ENCODE results near the gene ESPNL.
"Not testable (repeated sequence)": the region's sequence is repeated elsewhere in the genome, so short reads cannot be mapped to it uniquely, and the experiment has no call there.

Gene ESPNL

DNA sequence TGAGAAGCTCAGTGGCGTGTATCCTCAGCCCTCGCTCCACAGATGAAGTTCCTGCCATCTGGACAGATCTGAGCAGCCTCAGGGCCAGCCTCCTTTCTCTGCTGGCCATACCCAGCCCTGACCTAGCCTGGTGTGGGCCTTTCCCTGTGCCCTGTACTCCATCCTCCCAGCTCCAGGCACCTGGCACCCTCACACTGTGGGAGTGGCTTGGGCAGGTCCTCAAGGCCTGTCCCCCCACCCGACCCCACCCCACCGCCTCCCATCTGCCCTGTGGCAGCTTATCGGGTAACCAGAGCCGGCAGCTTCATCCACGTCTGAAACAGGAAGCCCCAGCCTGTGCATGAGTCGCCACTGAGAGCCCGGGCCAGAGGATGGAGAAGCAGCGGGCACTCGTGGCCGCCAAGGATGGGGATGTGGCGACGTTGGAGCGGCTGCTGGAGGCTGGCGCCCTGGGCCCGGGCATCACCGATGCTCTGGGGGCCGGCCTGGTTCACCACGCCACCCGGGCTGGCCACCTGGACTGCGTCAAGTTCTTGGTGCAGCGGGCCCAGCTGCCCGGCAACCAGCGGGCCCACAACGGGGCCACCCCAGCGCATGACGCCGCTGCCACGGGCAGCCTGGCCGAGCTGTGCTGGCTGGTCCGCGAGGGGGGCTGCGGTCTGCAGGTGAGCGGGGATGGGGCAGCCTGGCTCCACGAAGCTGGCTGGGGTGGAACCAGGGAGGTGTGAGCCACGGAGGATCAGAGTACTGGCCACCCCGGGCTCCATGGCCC is at the start of gene ESPNL:
TSS of gene ESPNL (plus strand) at position 292 of the 772 bp plus-strand sequence. CDS start at position 372, 80 bp downstream.
- DNase-seq, result no peak

GRCh38 chr2:238053191-238053776 is 46.9 kb upstream of the ESPNL start:
- DNase-seq, result no peak

DNA sequence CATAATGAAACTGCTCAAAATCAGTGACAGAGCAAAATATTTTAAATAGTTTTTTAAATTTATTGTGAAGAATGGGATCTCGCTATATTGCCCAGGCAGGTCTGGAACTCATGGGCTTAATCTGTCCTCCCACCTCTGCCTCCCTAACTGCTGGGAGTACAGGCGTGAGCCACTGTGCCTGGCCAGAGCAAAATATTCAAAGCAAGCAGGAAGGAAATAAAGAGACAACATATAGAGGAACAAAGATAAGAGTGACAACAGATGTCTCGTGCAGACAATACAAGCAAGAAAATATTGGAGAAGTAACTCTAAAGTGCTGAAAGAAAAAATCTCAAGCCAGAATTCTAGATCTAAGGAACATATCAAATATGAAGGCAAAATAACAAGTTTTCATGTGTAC is 44.3 kb upstream of the ESPNL start:
- DNase-seq, result no peak

GRCh38 chr2:238057696-238058575 is 42.2 kb upstream of the ESPNL start:
- DNase-seq, result not testable (repeated sequence)

GRCh38 chr2:238059505-238059904 is 40.6 kb upstream of the ESPNL start:
- no peak for DNase-seq

GRCh38 chr2:238060096-238060541 is 40.0 kb upstream of the ESPNL start:
- DNase-seq, result no peak

DNA sequence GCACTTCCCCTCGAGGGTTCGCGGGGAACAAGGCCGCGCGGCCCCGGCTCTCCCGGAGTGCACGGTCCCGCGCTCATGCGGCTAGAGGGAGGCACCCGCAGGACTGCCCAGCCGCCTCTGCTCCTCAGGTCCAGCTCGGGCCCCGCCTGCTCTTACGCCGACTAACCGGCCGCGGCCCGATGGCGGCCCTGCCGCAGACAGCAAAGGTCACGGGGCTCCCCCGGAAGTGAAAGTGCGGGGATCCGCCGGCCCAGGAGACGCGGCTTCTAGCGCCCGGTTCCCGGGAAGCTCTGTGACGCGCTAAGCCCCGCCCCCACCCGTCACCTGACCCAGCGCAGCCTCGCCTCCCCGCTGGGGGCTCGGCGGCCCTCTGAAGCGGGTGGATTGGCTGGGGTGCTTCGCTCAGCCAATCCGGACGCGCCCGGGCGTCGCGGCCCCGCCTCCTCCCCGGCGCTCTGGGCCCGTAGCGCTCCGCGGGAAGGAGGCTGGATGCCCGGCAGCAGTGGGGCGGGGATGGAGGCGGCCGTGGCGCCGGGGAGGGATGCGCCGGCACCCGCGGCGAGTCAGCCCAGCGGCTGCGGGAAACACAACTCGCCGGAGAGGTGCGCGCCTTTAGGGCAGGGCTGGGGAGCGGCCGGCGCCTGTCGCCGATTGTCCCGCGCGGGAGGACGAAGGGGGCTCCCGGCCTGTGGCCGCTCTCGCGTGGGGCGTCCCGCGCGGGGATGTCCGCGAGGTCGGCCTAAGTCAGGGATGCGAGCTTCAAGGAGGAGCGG is 39.4 kb upstream of the ESPNL start, which contains the start of gene SCLY:
TSS of gene SCLY (plus strand) at position 460 of the 773 bp plus-strand sequence. CDS start at position 514, 54 bp downstream.
- DNase-seq, result peak; percentile 92

DNA sequence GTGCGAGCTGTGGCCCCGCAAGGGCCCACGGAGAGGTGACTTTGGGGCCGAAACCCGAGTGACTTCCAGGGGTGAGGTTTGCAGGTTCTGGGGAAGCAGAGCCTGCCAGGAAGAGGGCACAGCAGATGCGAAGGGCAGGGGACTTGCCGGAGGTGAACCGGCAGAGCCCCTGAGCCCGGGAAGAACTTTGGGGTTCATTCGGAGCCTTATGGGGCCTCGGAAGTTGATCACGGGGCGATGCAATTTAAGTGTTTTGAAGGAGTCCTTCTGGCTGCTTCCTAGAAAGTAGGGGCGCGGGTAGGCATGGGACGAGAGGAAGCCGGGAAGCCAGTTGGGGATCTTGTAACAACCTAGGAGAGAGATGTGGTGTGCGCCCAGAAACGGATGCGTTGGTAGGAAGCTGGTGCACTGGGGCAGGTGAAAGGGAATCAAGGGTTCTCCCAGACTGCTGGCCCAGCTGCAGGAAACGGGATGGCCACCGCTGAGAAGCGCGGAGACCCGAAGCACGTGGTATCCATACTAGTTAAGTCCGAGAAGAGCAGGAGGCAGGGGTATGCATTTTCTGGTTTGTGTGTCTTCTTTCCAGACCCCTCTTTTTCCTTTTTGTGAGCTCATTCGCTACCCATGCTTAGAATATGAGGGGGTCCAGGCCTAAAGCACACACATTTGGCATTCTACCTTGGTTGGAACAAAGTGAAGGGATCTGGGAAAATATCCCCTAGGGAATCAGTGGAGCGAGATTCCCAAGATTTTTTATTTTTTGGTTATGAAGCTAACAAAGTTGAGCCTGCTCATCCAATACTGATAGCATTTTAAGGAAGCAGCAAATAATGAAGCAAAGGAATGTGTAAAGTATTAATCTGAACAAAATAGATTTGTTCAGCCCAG is 38.6 kb upstream of the ESPNL start:
- DNase-seq, result peak; percentile 21

DNA sequence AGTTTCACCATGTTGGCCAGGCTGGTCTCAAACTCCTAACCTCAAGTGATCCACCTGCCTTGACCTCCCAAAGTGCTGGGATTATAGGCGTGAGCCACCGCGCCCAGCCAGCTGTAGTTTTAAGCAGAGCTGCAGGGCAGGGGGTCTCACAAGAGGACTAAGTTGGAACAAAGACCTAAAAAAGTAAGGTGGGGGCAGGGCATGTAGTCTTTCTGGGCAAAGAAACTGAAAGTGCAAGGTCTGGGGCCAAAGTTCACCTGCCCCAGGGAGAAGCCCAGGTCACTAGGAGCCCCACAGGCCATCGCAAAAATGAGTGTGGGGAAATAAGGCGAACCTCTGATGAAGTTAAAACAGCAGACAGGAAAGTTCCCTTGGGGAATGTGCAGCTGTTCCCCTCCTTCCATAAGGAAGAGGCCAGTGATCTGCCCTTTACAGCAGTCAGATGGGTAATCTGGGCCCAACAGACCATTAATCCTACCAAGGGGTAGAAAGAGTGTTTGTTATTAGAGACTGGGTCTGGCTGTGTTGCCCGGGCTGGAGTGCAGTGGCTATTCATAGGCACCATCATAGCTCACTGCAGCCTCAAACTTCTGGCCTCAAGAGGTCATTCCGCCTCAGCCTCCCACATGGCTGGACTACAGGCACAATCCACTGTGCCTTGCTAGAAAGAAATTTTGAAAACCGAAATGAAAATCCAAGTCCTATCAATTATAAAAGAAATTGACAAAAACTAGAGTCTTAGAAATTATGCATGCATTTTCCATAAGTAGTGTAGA is 36.5 kb upstream of the ESPNL start:
- no peak for DNase-seq

DNA sequence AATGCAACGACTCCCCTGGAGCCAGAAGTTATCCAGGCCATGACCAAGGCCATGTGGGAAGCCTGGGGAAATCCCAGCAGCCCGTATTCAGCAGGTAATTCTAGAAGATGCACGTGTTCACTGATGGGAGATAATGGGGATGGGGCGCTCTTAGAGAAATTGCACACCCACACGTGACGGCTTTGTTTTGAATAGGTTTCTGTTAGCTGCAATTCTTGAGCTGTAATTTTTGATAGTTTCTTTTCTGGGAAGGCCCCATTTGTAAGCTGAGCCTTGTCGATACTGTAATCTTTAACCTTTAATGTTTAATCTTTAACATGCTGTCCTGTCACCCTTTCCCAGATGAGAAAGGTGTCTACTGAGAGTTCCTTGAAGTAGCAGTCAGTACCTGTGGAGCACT is 35.8 kb upstream of the ESPNL start:
- DNase-seq, result no peak

DNA sequence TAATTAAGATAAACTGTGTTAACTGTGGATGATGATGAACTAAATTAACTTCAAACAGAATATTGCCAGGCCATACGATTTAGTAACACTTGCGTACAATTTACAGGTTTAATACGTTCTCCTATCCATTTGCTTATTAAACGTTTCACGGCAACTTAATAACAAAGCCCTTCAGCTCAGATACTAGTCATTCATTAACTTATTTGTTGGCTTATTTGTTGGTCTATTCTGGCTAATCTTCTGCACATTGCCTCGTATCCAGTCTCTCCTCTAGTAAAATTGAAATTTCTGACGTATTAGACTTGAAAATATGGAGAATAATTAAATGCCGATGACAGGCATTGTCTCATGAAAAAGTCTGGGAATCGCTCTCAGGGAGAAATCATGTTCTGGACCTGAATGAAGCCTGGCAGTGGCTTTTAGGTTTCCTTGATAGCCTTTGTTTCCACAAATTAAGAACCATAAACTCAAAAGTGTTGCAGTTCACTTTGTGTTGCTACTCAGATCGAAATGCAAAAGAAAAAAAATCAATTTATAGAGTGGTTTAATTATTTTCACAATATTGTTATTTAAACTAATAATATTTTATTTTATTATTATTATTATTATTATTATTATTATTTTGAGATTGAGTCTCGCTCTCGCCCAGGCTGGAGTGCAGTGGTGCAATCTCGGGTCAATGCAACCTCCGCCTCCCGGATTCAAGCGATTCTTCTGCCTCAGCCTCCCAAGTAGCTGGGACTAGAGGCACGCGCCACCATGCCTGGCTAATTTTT is 34.9 kb upstream of the ESPNL start:
- no peak for DNase-seq

- DNase-seq, result no peak
These were observed 33.9 kb upstream of the ESPNL start for GRCh38 chr2:238066218-238066617.

- not testable (repeated sequence) for DNase-seq
These were observed 33.4 kb upstream of the ESPNL start for GRCh38 chr2:238066718-238067117.

GRCh38 chr2:238067939-238068338 is 32.2 kb upstream of the ESPNL start:
- DNase-seq, result no peak

- no peak for DNase-seq
These were observed 31.0 kb upstream of the ESPNL start for GRCh38 chr2:238069021-238069709.

- DNase-seq, result no peak
These were observed 30.3 kb upstream of the ESPNL start for GRCh38 chr2:238069877-238070276.

- no peak for DNase-seq
These were observed 24.7 kb upstream of the ESPNL start for GRCh38 chr2:238075397-238075796.

DNA sequence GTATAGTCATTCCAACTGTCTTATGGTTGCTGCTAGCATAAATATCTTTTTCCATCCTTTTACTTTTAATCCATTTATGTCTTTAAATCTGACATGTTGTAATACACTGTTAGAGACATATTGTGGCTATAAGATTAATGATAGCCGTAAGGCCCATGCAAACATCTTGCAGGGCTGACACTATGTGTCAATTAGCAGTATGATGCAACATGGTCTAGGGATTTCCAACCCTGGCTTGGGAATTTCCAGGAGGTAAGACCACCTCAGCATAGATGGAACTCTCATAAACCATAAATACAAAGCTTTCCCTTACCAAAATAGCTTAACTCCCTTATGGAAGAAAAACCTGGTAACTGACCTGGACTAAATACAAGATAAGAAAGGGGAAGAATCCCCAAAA is 22.8 kb upstream of the ESPNL start:
- DNase-seq, result no peak

- DNase-seq, result no peak
These were observed 20.2 kb upstream of the ESPNL start for GRCh38 chr2:238079874-238080327.

Measured in kidney glomerular epithelial cell (primary cell).